HG03066 (cell line): ENCODE data around the gene TRIM73.
"Not testable (repeated sequence)": the region's sequence is repeated elsewhere in the genome, so short reads cannot be mapped to it uniquely, and the experiment has no call there.

Source experiments
- ATAC-seq: cut with Tn5 transposase; IDR thresholded peaks from one replicate; pipeline ENCODE4 v1.9.1; 2021; ENCODE audit warnings: low read depth; ENCODE audit not compliant: unreplicated experiment

Gene TRIM73

GRCh38 chr7:75415428-75415817 lies 20.0 kb downstream of the TRIM73 start:
- not testable (repeated sequence) for ATAC-seq

- ATAC-seq: not testable (repeated sequence)
These were observed 20.5 kb downstream of the TRIM73 start for GRCh38 chr7:75415829-75416373.

- ATAC-seq: not testable (repeated sequence)
These were observed 21.4 kb downstream of the TRIM73 start for GRCh38 chr7:75416787-75417186.

- ATAC-seq: not testable (repeated sequence)
These were observed 22.9 kb downstream of the TRIM73 start for GRCh38 chr7:75418292-75418858.

- ATAC-seq: not testable (repeated sequence)
These were observed 23.8 kb downstream of the TRIM73 start for GRCh38 chr7:75419210-75419609.

GRCh38 chr7:75419693-75420092 lies 24.3 kb downstream of the TRIM73 start:
- ATAC-seq: not testable (repeated sequence)

GRCh38 chr7:75420152-75420551 lies 24.7 kb downstream of the TRIM73 start:
- not testable (repeated sequence) for ATAC-seq

- not testable (repeated sequence) for ATAC-seq
These were observed 26.6 kb downstream of the TRIM73 start for GRCh38 chr7:75421798-75422710.

GRCh38 chr7:75423481-75423880 lies 28.1 kb downstream of the TRIM73 start:
- ATAC-seq: not testable (repeated sequence)

GRCh38 chr7:75439000-75439399 lies 43.6 kb downstream of the TRIM73 start:
- ATAC-seq: not testable (repeated sequence)

- ATAC-seq: peak; percentile 40
These were observed 46.7 kb downstream of the TRIM73 start for GRCh38 chr7:75442101-75442464.

GRCh38 chr7:75442465-75443111 lies 47.2 kb downstream of the TRIM73 start:
- ATAC-seq: peak; percentile 88

GRCh38 chr7:75449946-75450345 lies 54.5 kb downstream of the TRIM73 start:
- ATAC-seq: not testable (repeated sequence)

GRCh38 chr7:75452494-75452955 lies 57.1 kb downstream of the TRIM73 start:
- not testable (repeated sequence) for ATAC-seq
